ENCODE data around the gene GFOD2. TPM values are rescaled to one million over a fixed set of nuclear protein-coding genes. Genes with fewer than 3 reads are reported as not detected.
A peak's percentile ranks its signal among the peaks of the same experiment; 100 is the strongest.

The GFOD2 gene
- total RNA-seq, 6 experiments from 2014 or later: 19.7 to 39.7 (median 24.6) TPM

- H3K36me3 ChIP-seq: peaks cover 0 to 54% (median 15%) of the 10 kb centered on the region in 4 donors
- TF ChIP-seq POLR2A (IDR thresholded peaks at IDR 0.05): no peak
- no peak for TF ChIP-seq CTCF (IDR thresholded peaks at IDR 0.05)
- intact Hi-C loops (cut with DNase I): loop anchor here (5.0 to 10.0 kb wide), 2 partner anchors 44 to 53 kb away; no protein-coding TSS in a partner anchor
- H3K4me3 ChIP-seq: no peak overlapping the region
- DNase-seq (peak in 1 of 3 donors; percentile 52), ATAC-seq (no peak)
- WGBS (ENCODE audit: insufficient coverage, low coverage, low lambda C conversion rate, missing lambda C conversion rate): 91% methylated on average over 8 of the region's 22 CpGs
- H3K4me1 ChIP-seq: peaks cover 0 to 36% (median 12%) of the 10 kb centered on the region in 4 donors
- H3K27me3 ChIP-seq: no peaks in the 10 kb centered on the region
- H3K9me3 ChIP-seq: no peaks in the 10 kb centered on the region
- peak overlapping the region in 2 of 3 donors; percentile 82 to 92 for H3K27ac ChIP-seq
These were observed 8.7 kb upstream of the GFOD2 start for GRCh38 chr16:67727521-67728485.

- peaks cover 0 to 31% (median 12%) of the 10 kb centered on the region in 4 donors for H3K4me1 ChIP-seq
- TF ChIP-seq CTCF (IDR thresholded peaks at IDR 0.05) (peak in 1 of 4 donors; percentile 10), POLR2A (IDR thresholded peaks at IDR 0.05) (peak; percentile 45)
- peak overlapping the region; percentile 70 to 92 (median 89) for H3K27ac ChIP-seq
- WGBS (ENCODE audit: insufficient coverage, low coverage, low lambda C conversion rate, missing lambda C conversion rate): 30% methylated on average over 6 of the region's 8 CpGs
- no peaks in the 10 kb centered on the region for H3K27me3 ChIP-seq
- peak; percentile 85 to 93 (median 90) for ATAC-seq
- peak; percentile 92 to 98 (median 95) for DNase-seq
- no peaks in the 10 kb centered on the region for H3K9me3 ChIP-seq
- H3K36me3 ChIP-seq: peaks cover 0 to 42% (median 15%) of the 10 kb centered on the region in 4 donors
- H3K4me3 ChIP-seq: no peak overlapping the region
- intact Hi-C loops (cut with DNase I): loop anchor here (5.0 to 10.0 kb wide), 2 partner anchors 46 to 52 kb away; no protein-coding TSS in a partner anchor
These were observed 7.3 kb upstream of the GFOD2 start for GRCh38 chr16:67726106-67727034.

GRCh38 chr16:67723911-67724305 is 4.8 kb upstream of the GFOD2 start:
- WGBS (ENCODE audit: insufficient coverage, low coverage, low lambda C conversion rate, missing lambda C conversion rate): no CpG with 5 or more reads among the region's 5 CpGs
- intact Hi-C loops (cut with DNase I): loop anchor here (10.0 kb wide), 1 partner anchor 49 kb away; no protein-coding TSS in a partner anchor
- H3K4me3 ChIP-seq: no peak overlapping the region
- ATAC-seq: no peak
- peaks cover 0 to 17% (median 3%) of the 10 kb centered on the region in 4 donors for H3K36me3 ChIP-seq
- DNase-seq: peak in 1 of 3 donors; percentile 44
- no peaks in the 10 kb centered on the region for H3K9me3 ChIP-seq
- TF ChIP-seq POLR2A (IDR thresholded peaks at IDR 0.05) (no peak), CTCF (IDR thresholded peaks at IDR 0.05) (no peak)
- H3K4me1 ChIP-seq: peaks cover 0 to 46% (median 17%) of the 10 kb centered on the region in 4 donors
- no peaks in the 10 kb centered on the region for H3K27me3 ChIP-seq
- peak overlapping the region in 1 of 3 donors; percentile 92 for H3K27ac ChIP-seq
